Type B pancreatic cell (in vitro differentiated cells): Measurements from ENCODE around the gene VPS13D. TPM values are rescaled to one million over a fixed set of nuclear protein-coding genes. Genes with fewer than 3 reads are reported as not detected.
"Not testable (repeated sequence)": the region's sequence is repeated elsewhere in the genome, so short reads cannot be mapped to it uniquely, and the experiment has no call there.

Source experiments
- DNase-seq: peaks from one replicate; pipeline ENCODE4 v3.0.0; 2021; ENCODE audit warnings: mixed read lengths; ENCODE audit not compliant: unreplicated experiment; ENCODE audit errors: extremely low spot score
- H3K27ac Mint-ChIP-seq: 2 replicates; pipeline ENCODE4 v1.8.0; 2021; ENCODE audit warnings: mild to moderate bottlenecking, mixed read lengths
- H3K27me3 Mint-ChIP-seq: 2 replicates; pipeline ENCODE4 v1.8.0; 2021; ENCODE audit warnings: mixed read lengths
- H3K36me3 Mint-ChIP-seq: 2 replicates; pipeline ENCODE4 v1.8.0; 2021; ENCODE audit warnings: mixed read lengths
- H3K4me1 Mint-ChIP-seq: one replicate; pipeline ENCODE4 v1.8.0; 2021; ENCODE audit warnings: mixed read lengths; ENCODE audit not compliant: unreplicated experiment
- H3K4me3 Mint-ChIP-seq: 2 replicates; pipeline ENCODE4 v1.8.0; 2021; ENCODE audit warnings: mild to moderate bottlenecking, mixed read lengths
- H3K9me3 Mint-ChIP-seq: 2 replicates; pipeline ENCODE4 v1.8.0; 2021; ENCODE audit warnings: mixed read lengths
- CTCF ChIP-seq: fragments of 200-600 bp; sonication (generic); conservative IDR thresholded peaks from 2 replicates; pipeline ENCODE4 v1.5.0; 2021; ENCODE audit warnings: antibody characterized with exemption, mild to moderate bottlenecking
- total RNA-seq: library from RNA; stranded (reverse); gene quantifications from 2 replicates; pipeline ENCODE4 v1.2.1, GENCODE V29; 2021; ENCODE audit warnings: low replicate concordance

The VPS13D gene
- total RNA-seq, 1 donor from 2014 or later = 43.4 TPM

GRCh38 chr1:12536023-12536639, 306.3 kb downstream of the VPS13D start:
- H3K27me3 Mint-ChIP-seq = no peaks in the 10 kb centered on the region
- no peak for TF ChIP-seq CTCF
- H3K9me3 Mint-ChIP-seq = peaks cover 21% of the 10 kb centered on the region
- H3K36me3 Mint-ChIP-seq = peaks cover 6% of the 10 kb centered on the region
- no peak overlapping the region for H3K4me3 Mint-ChIP-seq
- no peak for DNase-seq
- H3K27ac Mint-ChIP-seq = no peak overlapping the region
- peaks cover 26% of the 10 kb centered on the region for H3K4me1 Mint-ChIP-seq

- peaks cover 26% of the 10 kb centered on the region for H3K4me1 Mint-ChIP-seq
- DNase-seq = no peak
- H3K27ac Mint-ChIP-seq = no peak overlapping the region
- peaks cover 21% of the 10 kb centered on the region for H3K9me3 Mint-ChIP-seq
- TF ChIP-seq CTCF = no peak
- no peaks in the 10 kb centered on the region for H3K27me3 Mint-ChIP-seq
- peaks cover 6% of the 10 kb centered on the region for H3K36me3 Mint-ChIP-seq
- no peak overlapping the region for H3K4me3 Mint-ChIP-seq
These were observed 307.5 kb downstream of the VPS13D start for GRCh38 chr1:12537294-12537693.

GRCh38 chr1:12537906-12538461, 308.2 kb downstream of the VPS13D start:
- no peak overlapping the region for H3K27ac Mint-ChIP-seq
- peaks cover 21% of the 10 kb centered on the region for H3K9me3 Mint-ChIP-seq
- H3K4me1 Mint-ChIP-seq = peaks cover 32% of the 10 kb centered on the region
- no peak for TF ChIP-seq CTCF
- no peaks in the 10 kb centered on the region for H3K27me3 Mint-ChIP-seq
- H3K36me3 Mint-ChIP-seq = peaks cover 6% of the 10 kb centered on the region
- no peak overlapping the region for H3K4me3 Mint-ChIP-seq
- DNase-seq = no peak

- H3K36me3 Mint-ChIP-seq, H3K4me3 Mint-ChIP-seq, DNase-seq, H3K27ac Mint-ChIP-seq, H3K27me3 Mint-ChIP-seq: not testable (repeated sequence)
- H3K9me3 Mint-ChIP-seq = peaks cover 16% of the 10 kb centered on the region
- peaks cover 31% of the 10 kb centered on the region for H3K4me1 Mint-ChIP-seq
These were observed 308.7 kb downstream of the VPS13D start for GRCh38 chr1:12538536-12538935.

GRCh38 chr1:12539320-12539704, 309.5 kb downstream of the VPS13D start:
- H3K27ac Mint-ChIP-seq = no peak overlapping the region
- H3K27me3 Mint-ChIP-seq = no peaks in the 10 kb centered on the region
- H3K4me3 Mint-ChIP-seq = no peak overlapping the region

More at GRCh38 chr1:12539320-12539704, 309.5 kb downstream of the VPS13D start:
- TF ChIP-seq CTCF = no peak
- DNase-seq = no peak
- H3K4me1 Mint-ChIP-seq = peaks cover 34% of the 10 kb centered on the region
- peaks cover 6% of the 10 kb centered on the region for H3K36me3 Mint-ChIP-seq
- H3K9me3 Mint-ChIP-seq = peaks cover 12% of the 10 kb centered on the region
